NCI-H2081 (cell line): ENCODE data around the gene DCDC1.

ENCODE experiments used
- DNase-seq, 2 experiments: peaks; one replicate each; lab custom pipeline; 2025; lab: John Stamatoyannopoulos, UW

Gene DCDC1

GRCh38 chr11:31369348-31370329 lies at the start of gene DCDC1, which contains the start of gene DNAJC24:
DCDC1 (minus strand) TSS chr11:31369739; CDS start chr11:31328280, 41,459 bp downstream.
DNAJC24 (plus strand) TSS chr11:31369860; CDS start chr11:31370749, 889 bp downstream.
- DNase-seq, result peak; percentile 91 to 95

GRCh38 chr11:31419138-31419537 lies 49.6 kb upstream of the DCDC1 start:
- no peak for DNase-seq

GRCh38 chr11:31417816-31418215 lies 48.3 kb upstream of the DCDC1 start:
- DNase-seq, result no peak

GRCh38 chr11:31417357-31417756 lies 47.8 kb upstream of the DCDC1 start:
- DNase-seq, result peak in 1 of 2 experiments; percentile 68

- DNase-seq, result no peak
These were observed 45.9 kb upstream of the DCDC1 start for GRCh38 chr11:31415435-31415834.

- no peak for DNase-seq
These were observed 44.8 kb upstream of the DCDC1 start for GRCh38 chr11:31414338-31414737.

GRCh38 chr11:31412946-31413345 lies 43.4 kb upstream of the DCDC1 start:
- no peak for DNase-seq

GRCh38 chr11:31408201-31408600 lies 38.7 kb upstream of the DCDC1 start:
- no peak for DNase-seq

GRCh38 chr11:31404614-31405013 lies 35.1 kb upstream of the DCDC1 start:
- DNase-seq, result no peak

- DNase-seq, result peak; percentile 35 to 50
These were observed 27.8 kb upstream of the DCDC1 start for GRCh38 chr11:31397239-31397834.

GRCh38 chr11:31387379-31387778 lies 17.8 kb upstream of the DCDC1 start:
- no peak for DNase-seq

- DNase-seq, result no peak
These were observed 13.6 kb upstream of the DCDC1 start for GRCh38 chr11:31383116-31383515.

- DNase-seq, result no peak
These were observed 6.3 kb upstream of the DCDC1 start for GRCh38 chr11:31375879-31376278.

GRCh38 chr11:31366795-31367194 lies 2.7 kb downstream of the DCDC1 start:
- no peak for DNase-seq

- DNase-seq, result no peak
These were observed 7.8 kb downstream of the DCDC1 start for GRCh38 chr11:31361743-31362142.

GRCh38 chr11:31355817-31356216 lies 13.7 kb downstream of the DCDC1 start:
- DNase-seq, result no peak

GRCh38 chr11:31355131-31355530 lies 14.4 kb downstream of the DCDC1 start:
- DNase-seq, result no peak

- no peak for DNase-seq
These were observed 18.4 kb downstream of the DCDC1 start for GRCh38 chr11:31351168-31351567.

- peak in 1 of 2 experiments; percentile 1 for DNase-seq
These were observed 28.5 kb downstream of the DCDC1 start for GRCh38 chr11:31340903-31341572.

- DNase-seq, result no peak
These were observed 31.7 kb downstream of the DCDC1 start for GRCh38 chr11:31337806-31338205.

GRCh38 chr11:31328697-31329096 lies 40.8 kb downstream of the DCDC1 start:
- no peak for DNase-seq

GRCh38 chr11:31327417-31327816 lies 42.1 kb downstream of the DCDC1 start:
- DNase-seq, result no peak
